Measurements from ENCODE around the gene PLXNA4. TPM values are rescaled to one million over a fixed set of nuclear protein-coding genes. Genes with fewer than 3 reads are reported as not detected.

Gene PLXNA4
- total and polyA plus RNA-seq, 9 of the 15 experiments (the other 6 are each of a cell fraction or from before 2014, with no cell fraction given) = under 0.01 to 0.09 TPM; not detected in 7

DNA sequence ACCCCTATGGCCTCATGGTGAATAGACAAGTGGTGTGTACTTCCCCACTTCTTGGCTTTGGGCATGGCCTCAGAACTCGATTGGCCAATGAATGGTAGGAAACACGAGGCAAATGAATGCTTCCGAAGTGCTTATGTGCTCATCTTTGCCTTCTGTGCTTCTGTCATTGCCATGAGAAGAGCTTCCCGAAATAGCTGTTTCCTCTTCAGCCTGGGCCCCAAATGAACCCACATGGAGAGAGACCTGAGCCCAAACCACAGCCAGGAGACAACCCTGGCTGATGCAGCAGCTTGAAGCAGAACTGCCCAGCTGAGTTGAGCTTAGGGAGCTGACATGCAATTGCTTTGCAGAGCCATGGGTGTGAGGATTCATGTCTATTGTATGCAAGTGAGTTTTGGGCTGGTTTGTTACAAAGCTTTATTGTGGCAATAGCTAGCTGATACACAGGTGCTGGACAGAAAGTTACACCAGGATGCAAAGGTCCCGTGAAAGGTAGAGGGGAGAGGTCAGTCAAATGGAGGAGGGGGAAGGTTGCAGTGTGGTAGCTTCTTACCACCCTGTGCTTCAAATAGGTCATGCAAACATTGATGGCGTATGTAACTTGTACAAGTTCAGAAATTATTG is 328.2 kb downstream of the PLXNA4 start:
- no peak for DNase-seq (ENCODE audit: extremely low read depth in 1 of 4, low spot score in 3 of 4)
- H4K20me1 ChIP-seq (replicated peaks; ENCODE audit: control insufficient read depth, insufficient read depth, low read length) = peaks cover 4% of the 10 kb centered on the region; the same call in 1 of the 2 replicates
- H3K4me3 ChIP-seq = no peak overlapping the region
- WGBS (ENCODE audit: insufficient coverage, low coverage, missing lambda C conversion rate) = under 1% methylated on average over 6 of the region's 6 CpGs
- ATAC-seq = no peak
- no peak for TF ChIP-seq ZNF384 (IDR thresholded peaks at IDR 0.05; ENCODE audit: low read depth, low read length)
- no peak for TF ChIP-seq SIN3B (IDR thresholded peaks at IDR 0.05; ENCODE audit: low read depth)
- TF ChIP-seq ZNF717 (CRISPR knock-in tag; IDR thresholded peaks at IDR 0.05) = no peak
- no peak for FAIRE-seq
- no TSS peak for BruUV-seq (replicated peaks)
- no peak overlapping the region for H3K4me2 ChIP-seq (ENCODE audit: insufficient read depth, low read length)
- H3K36me3 ChIP-seq (ENCODE audit: control insufficient read depth, insufficient read depth, low read length) = no peaks in the 10 kb centered on the region
- CTCF ChIA-PET (ENCODE audit: low intra/inter-chr PET ratio) = no interaction called here
- no peaks in the 10 kb centered on the region for H3K27me3 ChIP-seq (ENCODE audit: control insufficient read depth in 2 of 2, insufficient read depth in 2 of 2, low read length in 2 of 2)
- intact Hi-C loops (cut with micrococcal nuclease) = no loop called here
- POLR2A ChIA-PET = interaction anchor here (0.6 to 1.8 kb wide), 2 partner anchors 9 to 254 kb away, joined by 5 read pairs; no protein-coding TSS in a partner anchor
- no peaks in the 10 kb centered on the region for H3K9me3 ChIP-seq (replicated peaks; ENCODE audit: control insufficient read depth, insufficient read depth, low read depth, low read length)
- no peaks in the 10 kb centered on the region for H3K9me1 ChIP-seq (ENCODE audit: control insufficient read depth, insufficient read depth, low read length)
- in situ Hi-C loops (cut with MboI) = no loop called here
- H3K9ac ChIP-seq (ENCODE audit: insufficient read depth in 1 of 2, low read depth in 2 of 2, low read length in 2 of 2) = no peak overlapping the region
- H3K4me1 ChIP-seq (replicated peaks in 1 of 2; ENCODE audit: control insufficient read depth in 2 of 2, insufficient read depth in 2 of 2, low read length in 2 of 2) = no peaks in the 10 kb centered on the region
- H3K27ac ChIP-seq (ENCODE audit: extremely low read depth, low read depth, low read length) = no peak overlapping the region
- H2AFZ ChIP-seq (ENCODE audit: low read depth, low read length) = no peak overlapping the region
- H3K79me2 ChIP-seq (ENCODE audit: control insufficient read depth, insufficient read depth, low read length) = no peaks in the 10 kb centered on the region

- H3K27ac ChIP-seq (ENCODE audit: extremely low read depth, low read depth, low read length) = no peak overlapping the region
- ChIA-PET POLR2A (interaction anchor here (1.0 kb wide), 1 partner anchor 51 kb away, joined by 4 read pairs; no protein-coding TSS in a partner anchor), CTCF (ENCODE audit: low intra/inter-chr PET ratio) (no interaction called here)
- H4K20me1 ChIP-seq (replicated peaks; ENCODE audit: control insufficient read depth, insufficient read depth, low read length) = peaks cover 4% of the 10 kb centered on the region; the same call in 1 of the 2 replicates
- H3K36me3 ChIP-seq (ENCODE audit: control insufficient read depth, insufficient read depth, low read length) = no peaks in the 10 kb centered on the region
- no peaks in the 10 kb centered on the region for H3K9me3 ChIP-seq (replicated peaks; ENCODE audit: control insufficient read depth, insufficient read depth, low read depth, low read length)
- DNase-seq (ENCODE audit: extremely low read depth in 1 of 4, low spot score in 3 of 4) (no peak), ATAC-seq (no peak), FAIRE-seq (no peak)
- H3K79me2 ChIP-seq (ENCODE audit: control insufficient read depth, insufficient read depth, low read length) = no peaks in the 10 kb centered on the region
- no peak overlapping the region for H3K9ac ChIP-seq (ENCODE audit: insufficient read depth in 1 of 2, low read depth in 2 of 2, low read length in 2 of 2)
- H2AFZ ChIP-seq (ENCODE audit: low read depth, low read length) = no peak overlapping the region
- TF ChIP-seq SAFB2 (IDR thresholded peaks at IDR 0.05; ENCODE audit: borderline replicate concordance, low read depth, low read length, severe bottlenecking) (no peak), DPF2 (IDR thresholded peaks at IDR 0.05) (no peak), COPS2 (conservative IDR thresholded peaks at IDR 0.05) (no peak), CCNT2 (IDR thresholded peaks at IDR 0.05; ENCODE audit: borderline replicate concordance, extremely low read depth, insufficient read length, low read depth, low read length) (no peak), ZNF696 (CRISPR knock-in tag; conservative IDR thresholded peaks at IDR 0.05) (no peak), GABPB2 (CRISPR knock-in tag; conservative IDR thresholded peaks at IDR 0.05) (no peak), SOX6 (IDR thresholded peaks at IDR 0.05) (no peak)
- intact Hi-C loops (cut with micrococcal nuclease) (no loop called here), in situ Hi-C loops (cut with MboI) (no loop called here)
- no peaks in the 10 kb centered on the region for H3K4me1 ChIP-seq (replicated peaks in 1 of 2; ENCODE audit: control insufficient read depth in 2 of 2, insufficient read depth in 2 of 2, low read length in 2 of 2)
- H3K4me3 ChIP-seq = no peak overlapping the region
- no peak overlapping the region for H3K4me2 ChIP-seq (ENCODE audit: insufficient read depth, low read length)
- no peaks in the 10 kb centered on the region for H3K9me1 ChIP-seq (ENCODE audit: control insufficient read depth, insufficient read depth, low read length)
- H3K27me3 ChIP-seq (ENCODE audit: control insufficient read depth in 2 of 2, insufficient read depth in 2 of 2, low read length in 2 of 2) = no peaks in the 10 kb centered on the region
- BruUV-seq (replicated peaks) = no TSS peak
Observed at GRCh38 chr7:132246591-132246990, 329.7 kb downstream of the PLXNA4 start.
